OCI-LY1 (cell line): ENCODE measurements around the gene IWS1.

Source experiments
- H2AFZ ChIP-seq: fragments of 200-600 bp; sonication (generic), shearing (Covaris generic); 2 replicates; pipeline ENCODE4 v1.6.0; 2014; ENCODE audit warnings: antibody characterized with exemption, mild to moderate bottlenecking, low read length
- H3F3A ChIP-seq: fragments of 200-600 bp; sonication (generic), shearing (Covaris generic); 2 replicates; pipeline ENCODE4 v1.6.0; 2014; ENCODE audit warnings: mild to moderate bottlenecking, antibody characterized with exemption, low read length, moderate library complexity; ENCODE audit not compliant: insufficient read depth
- H3K27ac ChIP-seq: fragments of 200-600 bp; sonication (generic); 2 replicates; pipeline ENCODE4 v1.5.1; 2014; ENCODE audit warnings: low read length, mixed run types, mild to moderate bottlenecking, low read depth; ENCODE audit not compliant: poor library complexity, severe bottlenecking
- H3K27me3 ChIP-seq: fragments of 200-600 bp; sonication (generic); 2 replicates; pipeline ENCODE4 v1.6.0; 2014; ENCODE audit warnings: antibody characterized with exemption, mild to moderate bottlenecking, low read length, moderate library complexity; ENCODE audit not compliant: insufficient read depth
- H3K36me3 ChIP-seq: fragments of 200-600 bp; sonication (generic); 2 replicates; pipeline ENCODE4 v1.6.1; 2014; ENCODE audit warnings: mild to moderate bottlenecking, antibody characterized with exemption, low read length, moderate library complexity, mixed read lengths; ENCODE audit not compliant: insufficient read depth
- H3K4me1 ChIP-seq: fragments of 200-600 bp; sonication (generic); 2 replicates; pipeline ENCODE4 v1.5.1; 2014; ENCODE audit warnings: mild to moderate bottlenecking, low read length, moderate library complexity; ENCODE audit not compliant: insufficient read depth, severe bottlenecking
- H3K4me2 ChIP-seq: fragments of 200-600 bp; sonication (generic), shearing (Covaris generic); 2 replicates; pipeline ENCODE4 v1.6.1; 2014; ENCODE audit warnings: low read length
- H3K4me3 ChIP-seq: fragments of 200-600 bp; sonication (generic); 2 replicates; pipeline ENCODE4 v1.5.1; 2014; ENCODE audit warnings: low read length, low read depth, mild to moderate bottlenecking, mixed read lengths; ENCODE audit not compliant: poor library complexity, severe bottlenecking
- H3K79me2 ChIP-seq: fragments of 200-600 bp; shearing (Covaris generic); 2 replicates; pipeline ENCODE4 v1.6.1; 2016; ENCODE audit warnings: mixed run types, low read length, mixed read lengths; ENCODE audit not compliant: insufficient read depth
- H3K9ac ChIP-seq: fragments of 200-600 bp; sonication (generic), shearing (Covaris generic); 2 replicates; pipeline ENCODE4 v1.6.1; 2014; ENCODE audit warnings: mild to moderate bottlenecking, low read length, mixed read lengths
- H3K9me2 ChIP-seq: fragments of 200-600 bp; sonication (generic), shearing (Covaris generic); 2 replicates; pipeline ENCODE4 v1.6.1; 2014; ENCODE audit warnings: low read depth, mild to moderate bottlenecking, low read length, mixed read lengths
- H3K9me3 ChIP-seq: fragments of 200-600 bp; shearing (Covaris generic); 2 replicates; pipeline ENCODE4 v1.6.1; 2014; ENCODE audit warnings: low read length, mixed read lengths
- H4K20me1 ChIP-seq: fragments of 200-600 bp; sonication (generic), shearing (Covaris generic); 2 replicates; pipeline ENCODE4 v1.6.0; 2016; ENCODE audit warnings: mild to moderate bottlenecking, low read length; ENCODE audit not compliant: insufficient read depth
- CTCF ChIP-seq: fragments of 200-600 bp; sonication (generic), shearing (Covaris generic); IDR thresholded peaks from 2 replicates; pipeline ENCODE4 v1.5.1; 2017; ENCODE audit warnings: mild to moderate bottlenecking, antibody characterized with exemption, low read length, moderate library complexity, mixed read lengths
- EZH2 ChIP-seq: fragments of 200-600 bp; sonication (generic), shearing (Covaris generic); IDR thresholded peaks from 2 replicates; pipeline ENCODE4 v1.8.0; 2017; ENCODE audit warnings: borderline replicate concordance, mixed run types, mild to moderate bottlenecking, antibody characterized with exemption, low read length, moderate library complexity, mixed read lengths

Gene IWS1

GRCh38 chr2:127551221-127551930 is 25.1 kb upstream of the IWS1 start:
- no peaks in the 10 kb centered on the region for H3K79me2 ChIP-seq
- no peak overlapping the region for H3K4me2 ChIP-seq
- no peak for TF ChIP-seq EZH2
- no peak for TF ChIP-seq CTCF
- no peaks in the 10 kb centered on the region for H3K9me3 ChIP-seq
- no peak overlapping the region for H2AFZ ChIP-seq
- H3F3A ChIP-seq = no peaks in the 10 kb centered on the region
- no peaks in the 10 kb centered on the region for H4K20me1 ChIP-seq
- no peak overlapping the region for H3K27ac ChIP-seq
- no peaks in the 10 kb centered on the region for H3K4me1 ChIP-seq
- H3K9me2 ChIP-seq = no peaks in the 10 kb centered on the region
- no peaks in the 10 kb centered on the region for H3K36me3 ChIP-seq
- no peak overlapping the region for H3K9ac ChIP-seq
- no peak overlapping the region for H3K4me3 ChIP-seq
- H3K27me3 ChIP-seq = no peaks in the 10 kb centered on the region

- no peak for TF ChIP-seq EZH2
- TF ChIP-seq CTCF = no peak
- Histone ChIP-seq H3K9me3 (no peaks in the 10 kb centered on the region), H3K4me3 (no peak overlapping the region), H3K27me3 (no peaks in the 10 kb centered on the region; the same call in 1 of the 2 replicates), H3K4me2 (no peak overlapping the region), H3F3A (no peaks in the 10 kb centered on the region), H3K36me3 (no peaks in the 10 kb centered on the region), H3K79me2 (no peaks in the 10 kb centered on the region), H3K27ac (no peak overlapping the region), H2AFZ (no peak overlapping the region), H3K4me1 (no peaks in the 10 kb centered on the region), H3K9me2 (no peaks in the 10 kb centered on the region), H3K9ac (no peak overlapping the region), H4K20me1 (no peaks in the 10 kb centered on the region)
Measured at GRCh38 chr2:127546797-127547196, 20.5 kb upstream of the IWS1 start.

- H3K27me3 ChIP-seq = no peaks in the 10 kb centered on the region; the same call in 1 of the 2 replicates
- no peak overlapping the region for H3K4me3 ChIP-seq
- TF ChIP-seq CTCF (no peak), EZH2 (no peak)
- H3F3A ChIP-seq = no peaks in the 10 kb centered on the region
- H3K27ac ChIP-seq = no peak overlapping the region
- no peaks in the 10 kb centered on the region for H3K4me1 ChIP-seq
- no peak overlapping the region for H3K9ac ChIP-seq
- H3K36me3 ChIP-seq = no peaks in the 10 kb centered on the region
- no peak overlapping the region for H2AFZ ChIP-seq
- no peaks in the 10 kb centered on the region for H4K20me1 ChIP-seq
- no peaks in the 10 kb centered on the region for H3K79me2 ChIP-seq
- H3K9me2 ChIP-seq = no peaks in the 10 kb centered on the region
- H3K4me2 ChIP-seq = no peak overlapping the region
- H3K9me3 ChIP-seq = no peaks in the 10 kb centered on the region
Measured at GRCh38 chr2:127545796-127546195, 19.5 kb upstream of the IWS1 start.
